Activated CD4-positive, CD25-positive, alpha-beta regulatory T cell (primary cell): ENCODE results near the gene UHRF1.
"Not testable (repeated sequence)": the region's sequence is repeated elsewhere in the genome, so short reads cannot be mapped to it uniquely, and the experiment has no call there.

Experiments used
- DNase-seq, 4 experiments: peaks; one replicate each; lab custom pipeline; 2025; lab: John Stamatoyannopoulos, UW

Gene UHRF1

GRCh38 chr19:4971816-4972495 lies 62.7 kb downstream of the UHRF1 start:
- DNase-seq = no peak

- no peak for DNase-seq
Measured at GRCh38 chr19:4972509-4973230, 63.4 kb downstream of the UHRF1 start.

- no peak for DNase-seq
Measured at GRCh38 chr19:4974880-4975469, 65.7 kb downstream of the UHRF1 start.

- DNase-seq = not testable (repeated sequence)
Measured at GRCh38 chr19:4975601-4976000, 66.3 kb downstream of the UHRF1 start.

GRCh38 chr19:4976401-4977298 lies 67.3 kb downstream of the UHRF1 start:
- no peak for DNase-seq

- DNase-seq = no peak
Measured at GRCh38 chr19:4977299-4978174, 68.2 kb downstream of the UHRF1 start.

GRCh38 chr19:4979211-4979807 lies 70.0 kb downstream of the UHRF1 start:
- no peak for DNase-seq

GRCh38 chr19:4980067-4980466 lies 70.8 kb downstream of the UHRF1 start:
- no peak for DNase-seq

- no peak for DNase-seq
Measured at GRCh38 chr19:4980838-4981680, 71.8 kb downstream of the UHRF1 start.

- no peak for DNase-seq
Measured at GRCh38 chr19:4981681-4981958, 72.3 kb downstream of the UHRF1 start.

GRCh38 chr19:4983346-4984105 lies 74.2 kb downstream of the UHRF1 start:
- no peak for DNase-seq

GRCh38 chr19:4984106-4984380 lies 74.7 kb downstream of the UHRF1 start:
- DNase-seq = no peak

GRCh38 chr19:4984438-4984990 lies 75.2 kb downstream of the UHRF1 start:
- no peak for DNase-seq

- no peak for DNase-seq
Measured at GRCh38 chr19:4985551-4985991, 76.3 kb downstream of the UHRF1 start.

- no peak for DNase-seq
Measured at GRCh38 chr19:4986056-4986455, 76.8 kb downstream of the UHRF1 start.

- DNase-seq = no peak
Measured at GRCh38 chr19:4986471-4986891, 77.2 kb downstream of the UHRF1 start.

- DNase-seq = no peak
Measured at GRCh38 chr19:4987256-4987655, 78.0 kb downstream of the UHRF1 start.

- DNase-seq = no peak
Measured at GRCh38 chr19:4987692-4988370, 78.5 kb downstream of the UHRF1 start.
